HepG2 (cell line): Measurements from ENCODE around the gene TOR4A. TPM values are rescaled to one million over a fixed set of nuclear protein-coding genes. Genes with fewer than 3 reads are reported as not detected.

ENCODE experiments used
- EHMT2 ChIP-seq: fragments of 200-600 bp; sonication (generic); IDR thresholded peaks from 2 replicates; pipeline ENCODE4 v1.7.0; 2017; ENCODE audit warnings: antibody characterized with exemption, low read depth, low read length, borderline replicate concordance
- HNRNPL ChIP-seq: fragments of 200-400 bp; formaldehyde crosslinking; IDR thresholded peaks from 2 replicates; pipeline ENCODE4 v1.6.1; 2017; ENCODE audit warnings: mild to moderate bottlenecking, low read depth, low read length
- KLF11 ChIP-seq: IDR thresholded peaks from 2 replicates; pipeline ENCODE4 v1.6.1; 2016; ENCODE audit warnings: missing compliant biosample characterization
- KLF16 ChIP-seq, 2 experiments: sonication (generic) in 1 of 2; formaldehyde crosslinking in 1 of 2; IDR thresholded peaks; 2 replicates each; pipeline versions ENCODE4 v1.6.1 to v1.8.0; 2016 to 2023; ENCODE audit warnings: missing genetic modification reagents in 2 of 2, missing compliant biosample characterization in 1 of 2
- MEIS1 ChIP-seq: sonication (generic); formaldehyde crosslinking; IDR thresholded peaks from 2 replicates; pipeline ENCODE4 v1.9.0; 2021; ENCODE audit warnings: mild to moderate bottlenecking, missing genetic modification reagents, moderate library complexity, borderline replicate concordance
- PHF21A ChIP-seq: sonication (generic); formaldehyde crosslinking; IDR thresholded peaks from 2 replicates; pipeline ENCODE4 v1.5.0; 2020; ENCODE audit warnings: mild to moderate bottlenecking, missing genetic modification reagents
- RXRA ChIP-seq: sonication (generic); formaldehyde crosslinking; IDR thresholded peaks from 2 replicates; pipeline ENCODE4 v1.5.1; 2020; ENCODE audit warnings: missing genetic modification reagents
- SRY ChIP-seq: sonication (generic); formaldehyde crosslinking; IDR thresholded peaks from 2 replicates; pipeline ENCODE4 v1.8.0; 2022; ENCODE audit warnings: mild to moderate bottlenecking, missing genetic modification reagents
- TP53 ChIP-seq: sonication (generic); formaldehyde crosslinking; conservative IDR thresholded peaks from 2 replicates; pipeline ENCODE4 v1.4.0; 2020; ENCODE audit warnings: missing genetic modification reagents
- ZMYM4 ChIP-seq: sonication (generic); formaldehyde crosslinking; IDR thresholded peaks from 2 replicates; pipeline ENCODE4 v1.8.1; 2023; ENCODE audit warnings: mild to moderate bottlenecking, missing genetic modification reagents
- ZNF207 ChIP-seq: fragments of 450-650 bp; IDR thresholded peaks from 2 replicates; pipeline ENCODE4 v1.6.1; 2016; ENCODE audit warnings: antibody characterized with exemption, borderline replicate concordance
- ZNF317 ChIP-seq: sonication (generic); formaldehyde crosslinking; IDR thresholded peaks from 2 replicates; pipeline ENCODE4 v1.5.0; 2020; ENCODE audit warnings: mild to moderate bottlenecking, missing genetic modification reagents
- polyA plus RNA-seq, 8 experiments: library from polyadenylated mRNA; depleted of rRNA in 3 of 8; stranded (reverse) in 7 of 8; unstranded in 1 of 8; fragments of >200 nt; fragmentation: Illumina TruSeq in 4 of 8; extraction: Trizol in 4 of 8; gene quantifications; 2 replicates each; pipeline versions ENCODE4 v1.2.1 to v1.2.3, GENCODE V29; 2011 to 2016; ENCODE audit warnings: low read depth in 4 of 8, missing spikeins in 1 of 8, mixed read lengths in 1 of 8; ENCODE audit not compliant: insufficient read depth in 1 of 8
- total RNA-seq, 5 experiments: library from RNA; depleted of rRNA; stranded (reverse); fragments of >200 nt; fragmentation: Illumina TruSeq; extraction: Trizol; gene quantifications; 2 replicates each; pipeline ENCODE4 v1.2.3, GENCODE V29; 2016; ENCODE audit warnings: low read depth in 1 of 5
- TF ChIP-seq, protein P1 (sequence below): sonication (generic); formaldehyde crosslinking; IDR thresholded peaks from 2 replicates; pipeline ENCODE4 v1.4.0; 2020; ENCODE audit warnings: missing genetic modification reagents
- TF ChIP-seq, protein P2 (sequence below): sonication (generic); formaldehyde crosslinking; IDR thresholded peaks from 2 replicates; pipeline ENCODE4 v1.4.0; 2020; ENCODE audit warnings: missing genetic modification reagents
- TF ChIP-seq, protein P3 (sequence below): sonication (generic); formaldehyde crosslinking; IDR thresholded peaks from 2 replicates; pipeline ENCODE4 v1.9.0; 2022; ENCODE audit warnings: low read depth, missing genetic modification reagents
- TF ChIP-seq, protein P4 (sequence below): sonication (generic); formaldehyde crosslinking; IDR thresholded peaks from 2 replicates; pipeline ENCODE4 v1.8.0; 2022; ENCODE audit warnings: missing genetic modification reagents, low read depth, mild to moderate bottlenecking, borderline replicate concordance
- TF ChIP-seq, protein P5 (sequence below): sonication (generic); formaldehyde crosslinking; IDR thresholded peaks from 2 replicates; pipeline ENCODE4 v1.5.1; 2020; ENCODE audit warnings: mild to moderate bottlenecking, missing genetic modification reagents, borderline replicate concordance

TOR4A gene
- total and polyA plus RNA-seq, 2 of the 13 experiments (the other 11 are each of a cell fraction or from before 2014, with no cell fraction given): 11.1 to 14.2 TPM

DNA sequence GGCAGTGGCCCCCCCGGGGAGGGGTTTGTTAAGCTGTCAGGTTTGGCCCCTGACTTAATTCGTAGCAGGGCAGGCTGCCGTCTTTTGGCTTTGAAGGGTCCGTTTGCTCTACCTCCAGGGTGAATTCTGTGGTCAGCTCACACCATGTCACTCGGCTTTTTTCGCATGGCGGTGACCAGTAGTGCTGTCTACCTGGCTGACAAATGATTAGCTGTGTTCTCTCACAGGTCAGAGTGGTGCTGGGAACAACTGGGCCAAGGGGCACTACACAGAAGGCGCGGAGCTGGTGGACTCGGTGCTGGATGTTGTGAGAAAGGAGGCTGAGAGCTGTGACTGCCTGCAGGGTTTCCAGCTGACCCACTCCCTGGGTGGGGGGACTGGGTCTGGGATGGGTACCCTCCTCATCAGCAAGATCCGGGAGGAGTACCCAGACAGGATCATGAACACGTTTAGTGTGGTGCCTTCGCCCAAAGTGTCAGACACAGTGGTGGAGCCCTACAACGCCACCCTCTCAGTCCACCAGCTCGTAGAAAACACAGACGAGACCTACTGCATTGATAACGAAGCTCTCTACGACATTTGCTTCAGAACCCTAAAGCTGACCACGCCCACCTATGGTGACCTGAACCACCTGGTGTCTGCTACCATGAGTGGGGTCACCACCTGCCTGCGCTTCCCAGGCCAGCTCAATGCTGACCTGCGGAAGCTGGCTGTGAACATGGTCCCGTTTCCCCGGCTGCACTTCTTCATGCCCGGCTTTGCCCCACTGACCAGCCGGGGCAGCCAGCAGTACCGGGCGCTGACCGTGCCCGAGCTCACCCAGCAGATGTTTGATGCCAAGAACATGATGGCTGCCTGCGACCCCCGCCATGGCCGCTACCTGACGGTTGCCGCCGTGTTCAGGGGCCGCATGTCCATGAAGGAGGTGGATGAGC, 35.0 kb upstream of the TOR4A start (continued):
- TF ChIP-seq MEIS1 (CRISPR knock-in tag): 0 out of 2 replicates have a peak, but pooled peaks have one; percentile 12
- peak; percentile 13; the same call in 1 of the 2 replicates for TF ChIP-seq ZMYM4 (CRISPR knock-in tag)
- TF ChIP-seq, protein P1, sequence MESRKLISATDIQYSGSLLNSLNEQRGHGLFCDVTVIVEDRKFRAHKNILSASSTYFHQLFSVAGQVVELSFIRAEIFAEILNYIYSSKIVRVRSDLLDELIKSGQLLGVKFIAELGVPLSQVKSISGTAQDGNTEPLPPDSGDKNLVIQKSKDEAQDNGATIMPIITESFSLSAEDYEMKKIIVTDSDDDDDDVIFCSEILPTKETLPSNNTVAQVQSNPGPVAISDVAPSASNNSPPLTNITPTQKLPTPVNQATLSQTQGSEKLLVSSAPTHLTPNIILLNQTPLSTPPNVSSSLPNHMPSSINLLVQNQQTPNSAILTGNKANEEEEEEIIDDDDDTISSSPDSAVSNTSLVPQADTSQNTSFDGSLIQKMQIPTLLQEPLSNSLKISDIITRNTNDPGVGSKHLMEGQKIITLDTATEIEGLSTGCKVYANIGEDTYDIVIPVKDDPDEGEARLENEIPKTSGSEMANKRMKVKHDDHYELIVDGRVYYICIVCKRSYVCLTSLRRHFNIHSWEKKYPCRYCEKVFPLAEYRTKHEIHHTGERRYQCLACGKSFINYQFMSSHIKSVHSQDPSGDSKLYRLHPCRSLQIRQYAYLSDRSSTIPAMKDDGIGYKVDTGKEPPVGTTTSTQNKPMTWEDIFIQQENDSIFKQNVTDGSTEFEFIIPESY: peak; percentile 44; the same call in 1 of the 2 replicates
- TF ChIP-seq, protein P2, sequence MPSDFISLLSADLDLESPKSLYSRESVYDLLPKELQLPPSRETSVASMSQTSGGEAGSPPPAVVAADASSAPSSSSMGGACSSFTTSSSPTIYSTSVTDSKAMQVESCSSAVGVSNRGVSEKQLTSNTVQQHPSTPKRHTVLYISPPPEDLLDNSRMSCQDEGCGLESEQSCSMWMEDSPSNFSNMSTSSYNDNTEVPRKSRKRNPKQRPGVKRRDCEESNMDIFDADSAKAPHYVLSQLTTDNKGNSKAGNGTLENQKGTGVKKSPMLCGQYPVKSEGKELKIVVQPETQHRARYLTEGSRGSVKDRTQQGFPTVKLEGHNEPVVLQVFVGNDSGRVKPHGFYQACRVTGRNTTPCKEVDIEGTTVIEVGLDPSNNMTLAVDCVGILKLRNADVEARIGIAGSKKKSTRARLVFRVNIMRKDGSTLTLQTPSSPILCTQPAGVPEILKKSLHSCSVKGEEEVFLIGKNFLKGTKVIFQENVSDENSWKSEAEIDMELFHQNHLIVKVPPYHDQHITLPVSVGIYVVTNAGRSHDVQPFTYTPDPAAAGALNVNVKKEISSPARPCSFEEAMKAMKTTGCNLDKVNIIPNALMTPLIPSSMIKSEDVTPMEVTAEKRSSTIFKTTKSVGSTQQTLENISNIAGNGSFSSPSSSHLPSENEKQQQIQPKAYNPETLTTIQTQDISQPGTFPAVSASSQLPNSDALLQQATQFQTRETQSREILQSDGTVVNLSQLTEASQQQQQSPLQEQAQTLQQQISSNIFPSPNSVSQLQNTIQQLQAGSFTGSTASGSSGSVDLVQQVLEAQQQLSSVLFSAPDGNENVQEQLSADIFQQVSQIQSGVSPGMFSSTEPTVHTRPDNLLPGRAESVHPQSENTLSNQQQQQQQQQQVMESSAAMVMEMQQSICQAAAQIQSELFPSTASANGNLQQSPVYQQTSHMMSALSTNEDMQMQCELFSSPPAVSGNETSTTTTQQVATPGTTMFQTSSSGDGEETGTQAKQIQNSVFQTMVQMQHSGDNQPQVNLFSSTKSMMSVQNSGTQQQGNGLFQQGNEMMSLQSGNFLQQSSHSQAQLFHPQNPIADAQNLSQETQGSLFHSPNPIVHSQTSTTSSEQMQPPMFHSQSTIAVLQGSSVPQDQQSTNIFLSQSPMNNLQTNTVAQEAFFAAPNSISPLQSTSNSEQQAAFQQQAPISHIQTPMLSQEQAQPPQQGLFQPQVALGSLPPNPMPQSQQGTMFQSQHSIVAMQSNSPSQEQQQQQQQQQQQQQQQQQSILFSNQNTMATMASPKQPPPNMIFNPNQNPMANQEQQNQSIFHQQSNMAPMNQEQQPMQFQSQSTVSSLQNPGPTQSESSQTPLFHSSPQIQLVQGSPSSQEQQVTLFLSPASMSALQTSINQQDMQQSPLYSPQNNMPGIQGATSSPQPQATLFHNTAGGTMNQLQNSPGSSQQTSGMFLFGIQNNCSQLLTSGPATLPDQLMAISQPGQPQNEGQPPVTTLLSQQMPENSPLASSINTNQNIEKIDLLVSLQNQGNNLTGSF: no peak
- TF ChIP-seq TP53 (CRISPR knock-in tag): no peak
- TF ChIP-seq HNRNPL: 0 out of 2 replicates have a peak, but pooled peaks have one; percentile 52
- peak; percentile 40; the same call in 1 of the 2 replicates for TF ChIP-seq PHF21A (CRISPR knock-in tag)
- TF ChIP-seq ZNF317: no peak
- 0 out of 2 replicates have a peak, but pooled peaks have one; percentile 36 for TF ChIP-seq SRY
- TF ChIP-seq, protein P3, sequence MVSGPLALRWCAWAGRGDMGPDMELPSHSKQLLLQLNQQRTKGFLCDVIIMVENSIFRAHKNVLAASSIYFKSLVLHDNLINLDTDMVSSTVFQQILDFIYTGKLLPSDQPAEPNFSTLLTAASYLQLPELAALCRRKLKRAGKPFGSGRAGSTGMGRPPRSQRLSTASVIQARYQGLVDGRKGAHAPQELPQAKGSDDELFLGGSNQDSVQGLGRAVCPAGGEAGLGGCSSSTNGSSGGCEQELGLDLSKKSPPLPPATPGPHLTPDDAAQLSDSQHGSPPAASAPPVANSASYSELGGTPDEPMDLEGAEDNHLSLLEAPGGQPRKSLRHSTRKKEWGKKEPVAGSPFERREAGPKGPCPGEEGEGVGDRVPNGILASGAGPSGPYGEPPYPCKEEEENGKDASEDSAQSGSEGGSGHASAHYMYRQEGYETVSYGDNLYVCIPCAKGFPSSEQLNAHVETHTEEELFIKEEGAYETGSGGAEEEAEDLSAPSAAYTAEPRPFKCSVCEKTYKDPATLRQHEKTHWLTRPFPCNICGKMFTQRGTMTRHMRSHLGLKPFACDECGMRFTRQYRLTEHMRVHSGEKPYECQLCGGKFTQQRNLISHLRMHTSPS (CRISPR knock-in tag): no peak
- TF ChIP-seq, protein P4, sequence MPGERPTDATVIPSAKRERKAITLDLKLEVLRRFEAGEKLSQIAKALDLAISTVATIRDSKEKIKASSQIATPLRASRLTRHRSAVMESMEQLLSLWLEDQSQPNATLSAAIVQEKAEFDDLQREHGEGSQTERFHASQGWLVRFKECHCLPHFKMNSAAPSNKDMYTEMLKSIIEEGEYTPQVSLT (CRISPR knock-in tag): no peak
- TF ChIP-seq EHMT2: no peak
- no peak for TF ChIP-seq KLF11 (CRISPR knock-in tag)
- TF ChIP-seq KLF16 (CRISPR knock-in tag; IDR thresholded peaks at IDR 0.05): 0 out of 4 replicates have a peak, but pooled peaks of 1 of the 2 experiments have one; percentile 5
- no peak for TF ChIP-seq ZNF207
- TF ChIP-seq RXRA: peak; percentile 8; the same call in 1 of the 2 replicates
- TF ChIP-seq, protein P5, sequence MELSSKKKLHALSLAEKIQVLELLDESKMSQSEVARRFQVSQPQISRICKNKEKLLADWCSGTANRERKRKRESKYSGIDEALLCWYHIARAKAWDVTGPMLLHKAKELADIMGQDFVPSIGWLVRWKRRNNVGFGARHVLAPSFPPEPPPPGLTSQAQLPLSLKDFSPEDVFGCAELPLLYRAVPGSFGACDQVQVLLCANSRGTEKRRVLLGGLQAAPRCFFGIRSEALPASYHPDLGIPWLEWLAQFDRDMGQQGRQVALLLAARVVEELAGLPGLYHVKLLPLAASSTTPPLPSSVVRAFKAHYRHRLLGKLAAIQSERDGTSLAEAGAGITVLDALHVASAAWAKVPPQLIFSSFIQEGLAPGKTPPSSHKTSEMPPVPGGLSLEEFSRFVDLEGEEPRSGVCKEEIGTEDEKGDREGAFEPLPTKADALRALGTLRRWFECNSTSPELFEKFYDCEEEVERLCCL (CRISPR knock-in tag): peak; percentile 63; the same call in 1 of the 2 replicates
